GM23338 (cell line): ENCODE data around the gene TLDC2. TPM values are rescaled to one million over a fixed set of nuclear protein-coding genes. Genes with fewer than 3 reads are reported as not detected.

Experiments used
- ATAC-seq: fragments of 200-7000 bp; cut with Tn5 transposase; 3 replicates; pipeline ENCODE4 v1.9.1; 2020
- DNase-seq: peaks from one replicate; pipeline ENCODE4 v3.0.0-alpha.2; 2015; ENCODE audit warnings: low spot score
- H2AFZ ChIP-seq: fragments of 200-600 bp; sonication (generic); 2 replicates; pipeline ENCODE4 v1.8.0; 2016; ENCODE audit warnings: antibody characterized with exemption, mild to moderate bottlenecking, moderate library complexity
- H3F3A ChIP-seq: fragments of 200-600 bp; sonication (generic); replicated peaks from 2 replicates; pipeline ENCODE4 v1.8.0; 2017; ENCODE audit warnings: antibody characterized with exemption, mixed run types, low read depth
- H3K27ac ChIP-seq: fragments of 200-600 bp; sonication (generic); 2 replicates; pipeline ENCODE4 v1.6.1; 2016; ENCODE audit warnings: low read depth
- H3K27me3 ChIP-seq: fragments of 200-600 bp; sonication (generic); 2 replicates; pipeline ENCODE4 v1.8.0; 2016; ENCODE audit warnings: mild to moderate bottlenecking, mixed run types, moderate library complexity; ENCODE audit not compliant: insufficient read depth
- H3K36me3 ChIP-seq: fragments of 200-600 bp; sonication (generic); 2 replicates; pipeline ENCODE4 v1.8.0; 2016; ENCODE audit warnings: mild to moderate bottlenecking; ENCODE audit not compliant: insufficient read depth
- H3K4me1 ChIP-seq: fragments of 200-600 bp; sonication (generic); 2 replicates; pipeline ENCODE4 v1.8.0; 2016; ENCODE audit warnings: mild to moderate bottlenecking, moderate library complexity; ENCODE audit not compliant: insufficient read depth
- H3K4me2 ChIP-seq: fragments of 200-600 bp; sonication (generic); 2 replicates; pipeline ENCODE4 v1.7.1; 2017; ENCODE audit warnings: mixed run types
- H3K4me3 ChIP-seq: fragments of 200-600 bp; sonication (generic); 2 replicates; pipeline ENCODE4 v1.6.1; 2016; ENCODE audit warnings: mixed run types
- H3K79me2 ChIP-seq: fragments of 200-600 bp; sonication (generic); replicated peaks from 2 replicates; pipeline ENCODE4 v1.8.0; 2017; ENCODE audit warnings: mild to moderate bottlenecking; ENCODE audit not compliant: insufficient read depth
- H3K9me2 ChIP-seq: fragments of 200-600 bp; sonication (generic); 2 replicates; pipeline ENCODE4 v1.8.0; 2017; ENCODE audit not compliant: insufficient read depth
- H4K20me1 ChIP-seq: fragments of 200-600 bp; sonication (generic); replicated peaks from 2 replicates; pipeline ENCODE4 v1.8.0; 2017; ENCODE audit warnings: mild to moderate bottlenecking; ENCODE audit not compliant: insufficient read depth
- H3K27ac Mint-ChIP-seq: 2 replicates; pipeline ENCODE4 v1.8.0; 2020; ENCODE audit warnings: inconsistent platforms, mild to moderate bottlenecking, moderate library complexity, mixed read lengths
- H3K27me3 Mint-ChIP-seq: 3 replicates; pipeline ENCODE4 v1.8.0; 2022; ENCODE audit warnings: low read depth, mild to moderate bottlenecking, moderate library complexity, mixed read lengths, inconsistent platforms; ENCODE audit not compliant: insufficient read depth, poor library complexity
- H3K36me3 Mint-ChIP-seq: 3 replicates; pipeline ENCODE4 v1.8.0; 2021; ENCODE audit warnings: low read depth, mild to moderate bottlenecking, inconsistent platforms, moderate library complexity, mixed read lengths
- H3K4me1 Mint-ChIP-seq: 3 replicates; pipeline ENCODE4 v1.8.0; 2020; ENCODE audit warnings: mild to moderate bottlenecking, inconsistent platforms, mixed read lengths
- H3K4me3 Mint-ChIP-seq: 3 replicates; pipeline ENCODE4 v1.8.0; 2021; ENCODE audit warnings: moderate library complexity, mild to moderate bottlenecking, inconsistent platforms, mixed read lengths
- H3K9me3 Mint-ChIP-seq: 3 replicates; pipeline ENCODE4 v1.8.0; 2020; ENCODE audit warnings: moderate library complexity, mild to moderate bottlenecking, inconsistent platforms, mixed read lengths
- CREB1 ChIP-seq: fragments of 250-450 bp; sonication (Bioruptor Pico); IDR thresholded peaks from 2 replicates; pipeline ENCODE4 v1.5.0; 2020; ENCODE audit warnings: low read depth, mild to moderate bottlenecking, moderate library complexity
- CTCF ChIP-seq, 2 experiments: fragments of 200-600 bp in 1 of 2; sonication (generic) in 1 of 2; conservative IDR thresholded peaks; 2 replicates each; pipeline versions ENCODE4 v1.5.1 to v1.6.1; 2016 to 2017; ENCODE audit warnings: antibody characterized with exemption in 2 of 2, low read depth in 2 of 2, mild to moderate bottlenecking in 2 of 2, moderate library complexity in 1 of 2
- ETS1 ChIP-seq: IDR thresholded peaks from 2 replicates; pipeline ENCODE4 v1.6.1; 2016; ENCODE audit warnings: antibody characterized with exemption
- EZH2 ChIP-seq: fragments of 200-600 bp; sonication (generic); IDR thresholded peaks from one replicate; pipeline ENCODE4 v1.8.0; 2017; ENCODE audit warnings: antibody characterized with exemption, mild to moderate bottlenecking, low read depth; ENCODE audit not compliant: unreplicated experiment
- EZH2phosphoT487 ChIP-seq: fragments of 200-600 bp; sonication (generic); IDR thresholded peaks from one replicate; pipeline ENCODE4 v1.8.1; 2018; ENCODE audit warnings: antibody characterized with exemption; ENCODE audit not compliant: unreplicated experiment
- JUNB ChIP-seq: IDR thresholded peaks from one replicate; pipeline ENCODE4 v1.6.1; 2016; ENCODE audit warnings: antibody characterized with exemption; ENCODE audit not compliant: unreplicated experiment
- NANOG ChIP-seq: IDR thresholded peaks from 2 replicates; pipeline ENCODE4 v1.6.1; 2016; ENCODE audit warnings: antibody characterized with exemption, borderline replicate concordance
- POLR2AphosphoS5 ChIP-seq: IDR thresholded peaks from 2 replicates; pipeline ENCODE4 v1.6.1; 2016; ENCODE audit warnings: antibody characterized with exemption, low read depth
- REST ChIP-seq: IDR thresholded peaks from one replicate; pipeline ENCODE4 v1.6.1; 2018; ENCODE audit warnings: antibody characterized with exemption; ENCODE audit not compliant: unreplicated experiment
- STAT1 ChIP-seq: IDR thresholded peaks from one replicate; pipeline ENCODE4 v1.6.1; 2016; ENCODE audit warnings: antibody characterized with exemption; ENCODE audit not compliant: unreplicated experiment
- ZNF114 ChIP-seq: fragments of 250-450 bp; sonication (Bioruptor Pico); IDR thresholded peaks from 2 replicates; pipeline ENCODE4 v1.5.0; 2020; ENCODE audit warnings: mild to moderate bottlenecking, moderate library complexity
- ZNF331 ChIP-seq: fragments of 250-450 bp; sonication (Bioruptor Pico); IDR thresholded peaks from 2 replicates; pipeline ENCODE4 v1.5.0; 2020; ENCODE audit warnings: low read depth, mild to moderate bottlenecking, moderate library complexity
- ZNF462 ChIP-seq: fragments of 250-450 bp; sonication (Bioruptor Pico); IDR thresholded peaks from 2 replicates; pipeline ENCODE4 v1.5.0; 2020; ENCODE audit warnings: mild to moderate bottlenecking, moderate library complexity
- polyA plus RNA-seq: library from polyadenylated mRNA; unstranded; fragments of >200 nt; fragmentation: Nextera tagmentation; extraction: Ambion mirVana; gene quantifications from 2 replicates; pipeline ENCODE4 v1.2.1, GENCODE V29; 2016
- total RNA-seq: library from RNA; depleted of rRNA; stranded (reverse); fragments of >200 nt; shearing (Covaris generic); gene quantifications from 2 replicates; pipeline ENCODE4 v1.2.3, GENCODE V29; 2014

TLDC2 gene
- total and polyA plus RNA-seq, 2 experiments from 2014 or later, result 0.16 to 0.38 TPM

- Mint-ChIP-seq H3K27me3 (no peaks in the 10 kb centered on the region), H3K4me3 (no peak overlapping the region), H3K4me1 (peaks cover 10% of the 10 kb centered on the region), H3K9me3 (no peaks in the 10 kb centered on the region), H3K36me3 (peaks cover 5% of the 10 kb centered on the region; the same call in 2 of the 3 replicates), H3K27ac (no peak overlapping the region)
- Histone ChIP-seq H2AFZ (no peak overlapping the region), H3K27me3 (no peaks in the 10 kb centered on the region), H3K4me2 (no peak overlapping the region), H3F3A (no peaks in the 10 kb centered on the region), H3K27ac (no peak overlapping the region), H3K4me1 (0 out of 2 replicates have a peak, but pooled peaks cover 5% of the 10 kb centered on the region), H3K4me3 (no peak overlapping the region), H4K20me1 (no peaks in the 10 kb centered on the region), H3K9me2 (no peaks in the 10 kb centered on the region), H3K79me2 (no peaks in the 10 kb centered on the region), H3K36me3 (no peaks in the 10 kb centered on the region)
- ATAC-seq (no peak), DNase-seq (no peak)
- TF ChIP-seq ZNF462 (CRISPR knock-in tag) (no peak), ZNF114 (CRISPR knock-in tag) (no peak), EZH2phosphoT487 (no peak), EZH2 (no peak), POLR2AphosphoS5 (no peak), CTCF (conservative IDR thresholded peaks at IDR 0.05; ENCODE audit: low read depth in 2 of 2) (no peak), JUNB (no peak), ETS1 (no peak), STAT1 (no peak), CREB1 (no peak), NANOG (no peak), REST (no peak), ZNF331 (CRISPR knock-in tag) (no peak)
These were observed 44.4 kb downstream of the TLDC2 start for GRCh38 chr20:36920334-36920730.
